Prostate gland (tissue), 2 donors: ENCODE measurements around the gene NFYC. TPM values are rescaled to one million over a fixed set of nuclear protein-coding genes. Genes with fewer than 3 reads are reported as not detected.
A peak's percentile ranks its signal among the peaks of the same experiment; 100 is the strongest.

ENCODE experiments used
- microRNA counts, 2 donors: library from miRNA; unstranded; fragments of <30 nt; microRNA quantifications; one replicate each; lab custom pipeline; 2016 to 2017
- microRNA-seq: library from miRNA; unstranded; fragments of <30 nt; microRNA quantifications from one replicate; pipeline ENCODE4, GENCODE V29; 2016
- small RNA-seq, 2 donors: library from RNA; depleted of rRNA; stranded (forward); fragments of <200 nt; gene quantifications; one replicate each; pipeline ENCODE3, GENCODE V24; 2016
- total RNA-seq, 2 donors: library from RNA; depleted of rRNA; stranded (reverse); fragments of >200 nt; gene quantifications; one replicate each; pipeline ENCODE4 v1.1.0, GENCODE V29; 2016

The NFYC gene
- total RNA-seq, 2 donors from 2014 or later, result 54.9 to 93.8 TPM

MicroRNAs encoded within 50 kb of the gene (microRNA counts, 767-probe panel; counts per million panel counts)
- microRNA hsa-miR-30c-5p (lab: Ali Mortazavi, UCI) (431 to 3,419 counts per million in 2 donors), microRNA hsa-miR-30e-5p (lab: Ali Mortazavi, UCI) (431 to 2,156 counts per million in 2 donors)

Small RNA genes within 50 kb of the gene (microRNA-seq; reads per million reads assigned to microRNA genes)
- gene MIR30C1 (29.5 reads per million, percentile 61 among the genes with 10 or more reads in this experiment), gene MIR30E (1,935 reads per million, percentile 91 among the genes with 10 or more reads in this experiment)

Small RNA genes within 50 kb of the gene (small RNA-seq; reads per million reads assigned to genes)
- gene MIR30C1 (1.8 to 5.2 reads per million in 2 donors), gene MIR30E (738 to 1,204 reads per million in 2 donors), gene RN7SL326P (0 reads per million in 2 donors)

Other genes starting within 250 kb of the NFYC start
- gene ZFP69B, start 241.2 kb upstream of the NFYC start, total RNA-seq, result 1 to 10 TPM in 1 of 2 donors, under 1 TPM in 1; 0.46 to 2.9 TPM
- gene ZFP69, start 214.4 kb upstream of the NFYC start, total RNA-seq, result 1 to 10 TPM; 3.1 to 3.2 TPM
- gene EXO5, start 182.9 kb upstream of the NFYC start, total RNA-seq, result 1 to 10 TPM; 5.9 to 9.7 TPM
- gene ZNF684, start 160.1 kb upstream of the NFYC start, total RNA-seq, result 1 to 10 TPM; 5.4 to 7.0 TPM
- gene RIMS3, start 26.0 kb upstream of the NFYC start, total RNA-seq, result 10 to 100 TPM in 1 of 2 donors, 1 to 10 TPM in 1; 3.0 to 10.5 TPM
- gene KCNQ4, start 92.1 kb downstream of the NFYC start, total RNA-seq, result 1 to 10 TPM; 1.8 to 3.1 TPM
- 100 to 1,000 TPM in 1 of 2 donors, 10 to 100 TPM in 1; 72.3 to 138 TPM for gene CITED4, start 170.7 kb downstream of the NFYC start, total RNA-seq